Naive B cell (primary cell): ENCODE measurements around the gene FKTN. TPM values are rescaled to one million over a fixed set of nuclear protein-coding genes. Genes with fewer than 3 reads are reported as not detected.

Source experiments
- ATAC-seq, 2 donors: fragments of 150-1000 bp; cut with Tn5 transposase; 2 replicates each; pipeline ENCODE4 v1.10.0; 2021; ENCODE audit warnings: low read depth in 2 of 2, mild to moderate bottlenecking in 2 of 2, moderate library complexity in 2 of 2
- DNase-seq: peaks from one replicate; pipeline ENCODE4 v3.0.0; 2022
- H3K27ac Mint-ChIP-seq, 6 donors: one replicate each; pipeline ENCODE4 v1.8.0; 2020 to 2022; ENCODE audit warnings: mild to moderate bottlenecking in 6 of 6, mixed read lengths in 6 of 6, moderate library complexity in 5 of 6, inconsistent platforms in 2 of 6
- H3K27me3 Mint-ChIP-seq, 3 donors: one replicate each; pipeline ENCODE4 v1.8.0; 2021 to 2022; ENCODE audit warnings: mixed read lengths in 3 of 3, mild to moderate bottlenecking in 1 of 3
- H3K36me3 Mint-ChIP-seq, 2 donors: one replicate each; pipeline ENCODE4 v1.8.0; 2020 to 2022; ENCODE audit warnings: mixed read lengths in 2 of 2, inconsistent platforms in 1 of 2, mild to moderate bottlenecking in 1 of 2
- H3K4me1 Mint-ChIP-seq, 3 donors: one replicate each; pipeline ENCODE4 v1.8.0; 2020 to 2022; ENCODE audit warnings: mixed read lengths in 3 of 3, inconsistent platforms in 1 of 3, mild to moderate bottlenecking in 1 of 3, moderate library complexity in 1 of 3
- H3K4me3 Mint-ChIP-seq, 8 donors: one replicate each; pipeline ENCODE4 v1.8.0; 2020 to 2022; ENCODE audit warnings: mild to moderate bottlenecking in 8 of 8, mixed read lengths in 8 of 8, moderate library complexity in 8 of 8, inconsistent platforms in 2 of 8
- H3K9me3 Mint-ChIP-seq, 7 donors: one replicate each; pipeline ENCODE4 v1.8.0; 2020 to 2022; ENCODE audit warnings: mixed read lengths in 7 of 7, mild to moderate bottlenecking in 5 of 7, inconsistent platforms in 2 of 7, moderate library complexity in 1 of 7
- polyA plus RNA-seq, 6 donors: library from polyadenylated mRNA; unstranded; fragments of 300-500 nt; fragmentation: Illumina TruSeq; gene quantifications; one replicate each; pipeline ENCODE4 v1.2.3, GENCODE V29; 2021; ENCODE audit warnings: low read depth in 6 of 6

Gene FKTN
- polyA plus RNA-seq, 6 donors from 2014 or later, result 1.1 to 2.9 (median 1.6) TPM; not detected in 1

- H3K27ac Mint-ChIP-seq, result no peak overlapping the region
- no peaks in the 10 kb centered on the region for H3K4me1 Mint-ChIP-seq
- no peak for ATAC-seq
- no peaks in the 10 kb centered on the region for H3K36me3 Mint-ChIP-seq
- no peak for DNase-seq
- no peaks in the 10 kb centered on the region for H3K27me3 Mint-ChIP-seq
- H3K9me3 Mint-ChIP-seq, result no peaks in the 10 kb centered on the region
- no peak overlapping the region for H3K4me3 Mint-ChIP-seq
Observed at GRCh38 chr9:105646879-105647594, 89.1 kb downstream of the FKTN start.

- no peak overlapping the region for H3K27ac Mint-ChIP-seq
- no peak for DNase-seq
- no peak for ATAC-seq
- peaks cover 0 to under 1% (median 0%) of the 10 kb centered on the region in 7 donors for H3K9me3 Mint-ChIP-seq
- H3K4me1 Mint-ChIP-seq, result no peaks in the 10 kb centered on the region
- H3K27me3 Mint-ChIP-seq, result no peaks in the 10 kb centered on the region
- no peak overlapping the region for H3K4me3 Mint-ChIP-seq
- no peaks in the 10 kb centered on the region for H3K36me3 Mint-ChIP-seq
Observed at GRCh38 chr9:105647595-105648349, 89.8 kb downstream of the FKTN start.

- H3K27ac Mint-ChIP-seq, result peak overlapping the region in 1 of 6 donors; percentile 21
- no peaks in the 10 kb centered on the region for H3K36me3 Mint-ChIP-seq
- DNase-seq (no peak), ATAC-seq (no peak)
- no peak overlapping the region for H3K4me3 Mint-ChIP-seq
- H3K9me3 Mint-ChIP-seq, result peaks cover 0 to 3% (median 0%) of the 10 kb centered on the region in 7 donors
- peaks cover 0 to 12% (median 11%) of the 10 kb centered on the region in 3 donors for H3K27me3 Mint-ChIP-seq
- H3K4me1 Mint-ChIP-seq, result peaks cover 5 to 12% (median 6%) of the 10 kb centered on the region in 3 donors
Observed at GRCh38 chr9:105651806-105652205, 93.9 kb downstream of the FKTN start.

GRCh38 chr9:105656131-105656921, 98.4 kb downstream of the FKTN start:
- peak overlapping the region in 5 of 6 donors; percentile 18 to 82 (median 36) for H3K27ac Mint-ChIP-seq
- H3K4me1 Mint-ChIP-seq, result peaks cover 16 to 22% (median 19%) of the 10 kb centered on the region in 3 donors
- peaks cover 0 to 3% (median 0%) of the 10 kb centered on the region in 7 donors for H3K9me3 Mint-ChIP-seq
- peaks cover 7 to 29% (median 23%) of the 10 kb centered on the region in 3 donors for H3K27me3 Mint-ChIP-seq
- ATAC-seq, result peak; percentile 73 to 77
- H3K4me3 Mint-ChIP-seq, result peak overlapping the region; percentile 81 to 94 (median 87)
- H3K36me3 Mint-ChIP-seq, result no peaks in the 10 kb centered on the region
- DNase-seq, result peak; percentile 14

GRCh38 chr9:105658351-105658750, 100.4 kb downstream of the FKTN start:
- Mint-ChIP-seq H3K27me3 (peaks cover 7 to 29% (median 23%) of the 10 kb centered on the region in 3 donors), H3K9me3 (no peaks in the 10 kb centered on the region), H3K4me1 (peaks cover 33 to 37% (median 34%) of the 10 kb centered on the region in 3 donors), H3K27ac (no peak overlapping the region), H3K4me3 (peak overlapping the region in 1 of 8 donors; percentile 33), H3K36me3 (no peaks in the 10 kb centered on the region)
- ATAC-seq, result no peak
- no peak for DNase-seq

- peak overlapping the region in 5 of 6 donors; percentile 9 to 95 (median 78) for H3K27ac Mint-ChIP-seq
- peaks cover 28 to 44% (median 39%) of the 10 kb centered on the region in 3 donors for H3K4me1 Mint-ChIP-seq
- peak overlapping the region in 5 of 8 donors; percentile 1 to 86 (median 65) for H3K4me3 Mint-ChIP-seq
- ATAC-seq, result no peak
- H3K27me3 Mint-ChIP-seq, result peaks cover 7 to 23% (median 17%) of the 10 kb centered on the region in 3 donors
- no peak for DNase-seq
- H3K9me3 Mint-ChIP-seq, result peaks cover 0 to 2% (median 0%) of the 10 kb centered on the region in 7 donors
- no peaks in the 10 kb centered on the region for H3K36me3 Mint-ChIP-seq
Observed at GRCh38 chr9:105661011-105661410, 103.1 kb downstream of the FKTN start.

- Mint-ChIP-seq H3K9me3 (peaks cover 0 to 2% (median 0%) of the 10 kb centered on the region in 7 donors), H3K27me3 (peaks cover 7 to 12% (median 11%) of the 10 kb centered on the region in 3 donors), H3K27ac (peak within 1 kb of the TSS; percentile 78 to 98 (median 92)), H3K36me3 (no peaks in the 10 kb centered on the region), H3K4me1 (peaks cover 20 to 36% (median 28%) of the 10 kb centered on the region in 3 donors), H3K4me3 (peak within 1 kb of the TSS; percentile 3 to 86 (median 56))
- ATAC-seq (peak; percentile 95 to 97), DNase-seq (peak; percentile 71)
Observed at GRCh38 chr9:105662184-105663104, 104.5 kb downstream of the FKTN start, which contains the start of gene TAL2. TAL2 (plus strand) TSS chr9:105662457; CDS start chr9:105662497, 40 bp downstream.

- DNase-seq (no peak), ATAC-seq (no peak)
- H3K9me3 Mint-ChIP-seq, result peaks cover 0 to 2% (median 0%) of the 10 kb centered on the region in 7 donors
- H3K4me1 Mint-ChIP-seq, result peaks cover 20 to 36% (median 28%) of the 10 kb centered on the region in 3 donors
- H3K27ac Mint-ChIP-seq, result no peak overlapping the region
- H3K4me3 Mint-ChIP-seq, result no peak overlapping the region
- H3K27me3 Mint-ChIP-seq, result peaks cover 0 to 9% (median 7%) of the 10 kb centered on the region in 3 donors
- no peaks in the 10 kb centered on the region for H3K36me3 Mint-ChIP-seq
Observed at GRCh38 chr9:105663914-105664313, 106.0 kb downstream of the FKTN start.

GRCh38 chr9:105667867-105668266, 109.9 kb downstream of the FKTN start:
- H3K27ac Mint-ChIP-seq, result no peak overlapping the region
- peaks cover 3 to 7% of the 10 kb centered on the region in 2 donors for H3K36me3 Mint-ChIP-seq
- no peak for ATAC-seq
- H3K27me3 Mint-ChIP-seq, result peaks cover 0 to 9% (median 7%) of the 10 kb centered on the region in 3 donors
- peaks cover 0 to 6% (median 5%) of the 10 kb centered on the region in 7 donors for H3K9me3 Mint-ChIP-seq
- DNase-seq, result no peak
- H3K4me3 Mint-ChIP-seq, result no peak overlapping the region
- H3K4me1 Mint-ChIP-seq, result peaks cover 3 to 17% (median 12%) of the 10 kb centered on the region in 3 donors

- DNase-seq, result no peak
- Mint-ChIP-seq H3K4me3 (no peak overlapping the region), H3K9me3 (peaks cover 3 to 14% (median 10%) of the 10 kb centered on the region in 7 donors), H3K4me1 (peaks cover 11 to 21% (median 19%) of the 10 kb centered on the region in 3 donors), H3K36me3 (peaks cover 10 to 11% of the 10 kb centered on the region in 2 donors), H3K27me3 (peaks cover 0 to 9% (median 7%) of the 10 kb centered on the region in 3 donors), H3K27ac (no peak overlapping the region)
- no peak for ATAC-seq
Observed at GRCh38 chr9:105670315-105670714, 112.4 kb downstream of the FKTN start.

GRCh38 chr9:105670775-105671174, 112.8 kb downstream of the FKTN start:
- Mint-ChIP-seq H3K4me3 (no peak overlapping the region), H3K36me3 (peaks cover 10 to 11% of the 10 kb centered on the region in 2 donors), H3K9me3 (peaks cover 2 to 14% (median 10%) of the 10 kb centered on the region in 7 donors)

More at GRCh38 chr9:105670775-105671174, 112.8 kb downstream of the FKTN start:
- no peak overlapping the region for H3K27ac Mint-ChIP-seq
- DNase-seq, result no peak
- H3K27me3 Mint-ChIP-seq, result peaks cover 0 to 9% (median 7%) of the 10 kb centered on the region in 3 donors
- H3K4me1 Mint-ChIP-seq, result peaks cover 11 to 18% (median 15%) of the 10 kb centered on the region in 3 donors
- no peak for ATAC-seq
